Measurements from ENCODE around the gene PRRX2. TPM values are rescaled to one million over a fixed set of nuclear protein-coding genes. Genes with fewer than 3 reads are reported as not detected.

PRRX2 gene
- total and polyA plus RNA-seq, 9 of the 15 experiments (the other 6 are each of a cell fraction or from before 2014, with no cell fraction given), result 0.21 TPM; not detected in 8

DNA sequence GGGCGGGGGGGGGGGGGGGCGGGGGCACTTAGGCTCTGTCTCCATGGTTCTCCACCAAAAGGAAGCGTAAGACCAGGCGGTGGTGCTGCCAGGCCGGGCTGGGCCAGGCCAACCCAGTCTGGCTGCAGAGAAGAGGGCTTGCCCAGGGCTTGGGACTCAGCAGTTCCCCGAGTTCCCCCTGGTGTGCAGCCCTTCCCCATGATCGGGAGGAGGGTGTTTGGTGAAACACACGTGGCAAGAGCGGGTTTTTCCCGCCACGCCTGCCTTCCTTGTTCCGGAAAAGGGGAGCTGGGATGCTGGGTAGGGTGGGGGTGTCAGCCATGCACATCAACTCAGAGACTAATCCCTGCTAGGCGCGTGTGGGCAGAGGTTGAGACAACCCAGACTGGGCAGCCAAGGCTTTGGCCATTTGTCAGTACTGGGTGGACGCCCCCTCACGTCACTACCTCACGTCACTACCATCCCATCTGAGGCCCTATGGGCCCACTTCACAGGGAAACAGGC is 32.9 kb downstream of the PRRX2 start (continued):
- TF ChIP-seq, protein P1, sequence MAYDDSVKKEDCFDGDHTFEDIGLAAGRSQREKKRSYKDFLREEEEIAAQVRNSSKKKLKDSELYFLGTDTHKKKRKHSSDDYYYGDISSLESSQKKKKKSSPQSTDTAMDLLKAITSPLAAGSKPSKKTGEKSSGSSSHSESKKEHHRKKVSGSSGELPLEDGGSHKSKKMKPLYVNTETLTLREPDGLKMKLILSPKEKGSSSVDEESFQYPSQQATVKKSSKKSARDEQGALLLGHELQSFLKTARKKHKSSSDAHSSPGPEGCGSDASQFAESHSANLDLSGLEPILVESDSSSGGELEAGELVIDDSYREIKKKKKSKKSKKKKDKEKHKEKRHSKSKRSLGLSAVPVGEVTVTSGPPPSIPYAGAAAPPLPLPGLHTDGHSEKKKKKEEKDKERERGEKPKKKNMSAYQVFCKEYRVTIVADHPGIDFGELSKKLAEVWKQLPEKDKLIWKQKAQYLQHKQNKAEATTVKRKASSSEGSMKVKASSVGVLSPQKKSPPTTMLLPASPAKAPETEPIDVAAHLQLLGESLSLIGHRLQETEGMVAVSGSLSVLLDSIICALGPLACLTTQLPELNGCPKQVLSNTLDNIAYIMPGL (CRISPR knock-in tag; IDR thresholded peaks at IDR 0.05), result no peak
- TF ChIP-seq KAT2B (IDR thresholded peaks at IDR 0.05; ENCODE audit: low read depth, low read length) (no peak), SMARCC2 (IDR thresholded peaks at IDR 0.05; ENCODE audit: low read depth) (no peak), LCOR (CRISPR knock-in tag; IDR thresholded peaks at IDR 0.05) (no peak), RHOXF2B (CRISPR knock-in tag; conservative IDR thresholded peaks at IDR 0.05) (no peak), CREBBP (IDR thresholded peaks at IDR 0.05; ENCODE audit: low read depth, low read length) (no peak), POU5F1 (IDR thresholded peaks at IDR 0.05; ENCODE audit: borderline replicate concordance, low read depth, low read length, partially characterized antibody) (no peak), ZNF253 (CRISPR knock-in tag; conservative IDR thresholded peaks at IDR 0.05) (no peak), RFX5 (IDR thresholded peaks at IDR 0.05; ENCODE audit: low read depth, low read length) (no peak), ZNF41 (CRISPR knock-in tag; conservative IDR thresholded peaks at IDR 0.05) (no peak)
- TF ChIP-seq, protein P2, sequence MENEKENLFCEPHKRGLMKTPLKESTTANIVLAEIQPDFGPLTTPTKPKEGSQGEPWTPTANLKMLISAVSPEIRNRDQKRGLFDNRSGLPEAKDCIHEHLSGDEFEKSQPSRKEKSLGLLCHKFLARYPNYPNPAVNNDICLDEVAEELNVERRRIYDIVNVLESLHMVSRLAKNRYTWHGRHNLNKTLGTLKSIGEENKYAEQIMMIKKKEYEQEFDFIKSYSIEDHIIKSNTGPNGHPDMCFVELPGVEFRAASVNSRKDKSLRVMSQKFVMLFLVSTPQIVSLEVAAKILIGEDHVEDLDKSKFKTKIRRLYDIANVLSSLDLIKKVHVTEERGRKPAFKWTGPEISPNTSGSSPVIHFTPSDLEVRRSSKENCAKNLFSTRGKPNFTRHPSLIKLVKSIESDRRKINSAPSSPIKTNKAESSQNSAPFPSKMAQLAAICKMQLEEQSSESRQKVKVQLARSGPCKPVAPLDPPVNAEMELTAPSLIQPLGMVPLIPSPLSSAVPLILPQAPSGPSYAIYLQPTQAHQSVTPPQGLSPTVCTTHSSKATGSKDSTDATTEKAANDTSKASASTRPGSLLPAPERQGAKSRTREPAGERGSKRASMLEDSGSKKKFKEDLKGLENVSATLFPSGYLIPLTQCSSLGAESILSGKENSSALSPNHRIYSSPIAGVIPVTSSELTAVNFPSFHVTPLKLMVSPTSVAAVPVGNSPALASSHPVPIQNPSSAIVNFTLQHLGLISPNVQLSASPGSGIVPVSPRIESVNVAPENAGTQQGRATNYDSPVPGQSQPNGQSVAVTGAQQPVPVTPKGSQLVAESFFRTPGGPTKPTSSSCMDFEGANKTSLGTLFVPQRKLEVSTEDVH (IDR thresholded peaks at IDR 0.05; ENCODE audit: low read depth, partially characterized antibody), result peak; percentile 52
- TF ChIP-seq, protein P3, sequence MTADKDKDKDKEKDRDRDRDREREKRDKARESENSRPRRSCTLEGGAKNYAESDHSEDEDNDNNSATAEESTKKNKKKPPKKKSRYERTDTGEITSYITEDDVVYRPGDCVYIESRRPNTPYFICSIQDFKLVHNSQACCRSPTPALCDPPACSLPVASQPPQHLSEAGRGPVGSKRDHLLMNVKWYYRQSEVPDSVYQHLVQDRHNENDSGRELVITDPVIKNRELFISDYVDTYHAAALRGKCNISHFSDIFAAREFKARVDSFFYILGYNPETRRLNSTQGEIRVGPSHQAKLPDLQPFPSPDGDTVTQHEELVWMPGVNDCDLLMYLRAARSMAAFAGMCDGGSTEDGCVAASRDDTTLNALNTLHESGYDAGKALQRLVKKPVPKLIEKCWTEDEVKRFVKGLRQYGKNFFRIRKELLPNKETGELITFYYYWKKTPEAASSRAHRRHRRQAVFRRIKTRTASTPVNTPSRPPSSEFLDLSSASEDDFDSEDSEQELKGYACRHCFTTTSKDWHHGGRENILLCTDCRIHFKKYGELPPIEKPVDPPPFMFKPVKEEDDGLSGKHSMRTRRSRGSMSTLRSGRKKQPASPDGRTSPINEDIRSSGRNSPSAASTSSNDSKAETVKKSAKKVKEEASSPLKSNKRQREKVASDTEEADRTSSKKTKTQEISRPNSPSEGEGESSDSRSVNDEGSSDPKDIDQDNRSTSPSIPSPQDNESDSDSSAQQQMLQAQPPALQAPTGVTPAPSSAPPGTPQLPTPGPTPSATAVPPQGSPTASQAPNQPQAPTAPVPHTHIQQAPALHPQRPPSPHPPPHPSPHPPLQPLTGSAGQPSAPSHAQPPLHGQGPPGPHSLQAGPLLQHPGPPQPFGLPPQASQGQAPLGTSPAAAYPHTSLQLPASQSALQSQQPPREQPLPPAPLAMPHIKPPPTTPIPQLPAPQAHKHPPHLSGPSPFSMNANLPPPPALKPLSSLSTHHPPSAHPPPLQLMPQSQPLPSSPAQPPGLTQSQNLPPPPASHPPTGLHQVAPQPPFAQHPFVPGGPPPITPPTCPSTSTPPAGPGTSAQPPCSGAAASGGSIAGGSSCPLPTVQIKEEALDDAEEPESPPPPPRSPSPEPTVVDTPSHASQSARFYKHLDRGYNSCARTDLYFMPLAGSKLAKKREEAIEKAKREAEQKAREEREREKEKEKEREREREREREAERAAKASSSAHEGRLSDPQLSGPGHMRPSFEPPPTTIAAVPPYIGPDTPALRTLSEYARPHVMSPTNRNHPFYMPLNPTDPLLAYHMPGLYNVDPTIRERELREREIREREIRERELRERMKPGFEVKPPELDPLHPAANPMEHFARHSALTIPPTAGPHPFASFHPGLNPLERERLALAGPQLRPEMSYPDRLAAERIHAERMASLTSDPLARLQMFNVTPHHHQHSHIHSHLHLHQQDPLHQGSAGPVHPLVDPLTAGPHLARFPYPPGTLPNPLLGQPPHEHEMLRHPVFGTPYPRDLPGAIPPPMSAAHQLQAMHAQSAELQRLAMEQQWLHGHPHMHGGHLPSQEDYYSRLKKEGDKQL (CRISPR knock-in tag; IDR thresholded peaks at IDR 0.05; ENCODE audit: borderline replicate concordance), result no peak
- TF ChIP-seq, protein P4, sequence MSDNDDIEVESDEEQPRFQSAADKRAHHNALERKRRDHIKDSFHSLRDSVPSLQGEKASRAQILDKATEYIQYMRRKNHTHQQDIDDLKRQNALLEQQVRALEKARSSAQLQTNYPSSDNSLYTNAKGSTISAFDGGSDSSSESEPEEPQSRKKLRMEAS (CRISPR knock-in tag; IDR thresholded peaks at IDR 0.05), result peak; percentile 21; the same call in 1 of the 2 replicates

Measured in K562 (cell line).